Measurements from ENCODE around the gene NXN.
A peak's percentile ranks its signal among the peaks of the same experiment; 100 is the strongest.
"Not testable (repeated sequence)": the region's sequence is repeated elsewhere in the genome, so short reads cannot be mapped to it uniquely, and the experiment has no call there.

Gene NXN

DNA sequence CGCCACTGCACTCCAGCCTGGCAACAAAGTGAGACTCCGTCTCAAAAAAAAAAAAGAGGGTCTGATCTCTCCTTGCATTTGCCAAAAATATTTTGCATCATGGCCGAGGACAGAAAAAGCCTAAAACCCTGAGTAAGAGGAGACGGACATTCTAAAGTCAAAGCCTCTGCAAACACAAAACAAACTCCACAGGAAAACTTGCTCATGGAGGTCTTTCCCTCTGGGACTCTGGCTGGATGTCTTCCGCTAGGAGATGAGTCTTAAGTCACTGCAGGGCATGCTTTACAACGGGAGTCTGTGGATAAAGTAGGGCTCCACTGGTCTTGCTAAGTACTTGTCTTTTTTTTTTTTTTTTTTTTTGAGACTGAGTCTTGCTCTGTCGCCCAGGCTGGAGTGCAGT, 123.4 kb downstream of the NXN start:
- DNase-seq: no peak

DNA sequence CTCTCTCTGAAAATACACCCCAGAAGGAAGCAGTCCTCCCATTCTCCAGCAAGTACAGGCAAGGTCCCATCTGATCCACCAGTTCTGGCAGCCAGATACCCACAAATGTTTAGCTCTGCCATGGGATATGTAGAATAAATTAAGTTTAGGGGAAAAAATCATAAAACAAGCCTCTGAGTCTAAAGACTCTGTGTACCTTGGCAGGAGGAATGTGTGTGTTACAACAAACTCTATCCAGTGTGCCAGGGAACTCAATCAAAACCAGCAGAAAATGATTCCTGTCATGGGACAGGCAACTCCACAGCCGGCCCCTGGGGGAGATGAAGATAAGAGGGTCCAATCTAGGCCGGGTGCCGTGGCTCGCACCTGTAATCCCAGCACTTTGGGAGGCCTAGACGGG, 124.0 kb downstream of the NXN start:
- no peak for DNase-seq

DNA sequence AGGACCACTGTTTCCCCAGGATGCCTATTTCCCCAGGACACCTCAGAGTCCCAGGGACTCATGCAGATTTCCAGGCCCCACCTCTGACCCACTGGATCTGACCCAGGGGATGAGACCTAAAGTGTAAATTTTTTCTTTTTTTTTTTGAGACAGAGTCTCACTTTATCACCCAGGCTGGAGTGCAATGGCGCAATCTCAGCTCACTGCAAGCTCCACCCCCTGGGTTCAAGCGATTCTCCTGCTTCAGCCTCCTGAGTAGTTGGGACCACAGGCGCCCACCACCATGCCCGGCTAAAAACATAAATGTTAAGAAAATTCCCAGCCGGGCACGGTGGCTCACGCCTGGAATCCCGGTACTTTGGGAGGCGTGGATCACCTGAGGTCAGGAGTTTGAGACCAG, 126.7 kb downstream of the NXN start:
- not testable (repeated sequence) for DNase-seq

DNA sequence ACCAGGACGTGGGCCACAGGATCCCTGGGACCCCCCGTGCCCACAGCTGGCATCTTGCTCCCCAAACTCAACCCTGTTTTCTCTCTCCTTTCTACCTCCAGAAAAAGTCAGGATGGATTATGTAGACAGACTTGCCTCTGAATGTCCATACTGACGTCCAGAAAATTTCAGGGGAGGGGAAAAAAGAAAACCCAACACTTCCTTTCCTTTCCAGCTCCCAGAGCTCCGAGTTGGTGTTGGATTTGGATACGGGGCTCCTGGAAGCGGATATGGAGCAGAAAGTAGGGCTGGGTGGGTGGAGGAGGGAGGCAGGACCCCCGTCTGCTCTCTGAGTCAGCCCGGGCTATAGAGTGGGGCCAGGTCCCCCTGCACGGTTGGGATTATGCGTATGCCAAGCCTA, 127.2 kb downstream of the NXN start:
- DNase-seq: no peak

DNA sequence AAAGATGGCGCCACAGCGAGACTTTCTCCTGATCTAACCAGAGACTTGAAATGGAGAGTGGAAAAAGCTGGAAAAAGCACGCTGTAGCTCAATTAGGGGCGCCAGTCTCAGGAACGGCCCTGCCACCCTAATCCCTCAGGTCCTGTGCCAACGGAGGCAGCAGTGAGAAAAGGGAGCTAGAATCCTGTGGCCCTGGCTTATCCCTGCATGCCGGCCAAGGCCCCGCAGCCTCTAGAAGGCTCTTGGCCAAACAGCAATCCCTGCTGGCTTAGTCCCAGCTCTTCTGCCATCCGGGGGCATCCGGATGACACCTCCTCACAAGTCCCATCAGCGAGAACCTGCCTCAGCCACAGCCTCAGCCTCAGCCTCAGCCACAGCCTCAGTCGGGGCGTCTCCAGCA, 127.7 kb downstream of the NXN start:
- no peak for DNase-seq

DNA sequence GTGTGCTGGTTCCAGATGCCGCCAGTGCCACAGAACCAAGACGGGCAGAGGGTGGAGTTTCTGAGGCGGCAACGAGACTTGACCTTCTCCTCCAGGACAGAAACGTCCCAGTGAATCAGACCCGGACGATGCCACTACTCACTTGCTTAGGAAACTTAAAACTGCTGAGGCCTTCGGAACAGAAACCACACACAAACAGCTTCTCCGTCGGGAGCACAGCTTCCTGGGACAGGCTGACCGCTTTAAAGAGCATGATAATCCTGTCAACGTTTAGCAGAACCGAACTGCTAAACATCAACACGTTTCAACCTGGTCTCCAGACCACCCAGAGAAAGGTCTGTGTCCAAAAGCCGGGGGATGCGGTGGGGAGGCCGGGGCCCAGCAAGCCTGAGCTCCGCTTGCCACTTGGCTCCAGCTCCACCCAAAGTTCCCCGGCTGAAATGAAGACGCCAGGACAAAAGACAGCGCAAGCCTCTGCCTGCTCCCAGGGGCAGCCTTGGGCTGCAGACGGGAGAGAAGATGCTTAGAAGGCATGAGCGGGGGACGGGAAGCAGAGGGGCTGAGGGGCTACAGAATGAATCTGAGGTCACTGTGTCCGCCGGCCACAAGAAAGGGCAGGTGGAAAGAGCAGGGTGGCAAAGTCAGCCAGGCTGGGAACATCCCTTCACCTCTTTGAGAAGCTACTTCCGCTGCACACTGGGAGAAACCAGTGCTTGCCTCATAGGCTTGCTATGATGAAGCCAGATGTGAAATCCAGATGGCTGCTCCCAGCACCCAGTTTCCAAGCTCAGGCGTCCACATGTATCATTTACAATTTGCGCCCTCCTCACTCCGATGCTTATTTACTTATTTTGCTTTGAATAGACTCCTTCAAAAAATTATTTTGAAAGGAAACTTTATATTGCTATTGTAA, 128.5 kb downstream of the NXN start:
- DNase-seq: no peak

DNA sequence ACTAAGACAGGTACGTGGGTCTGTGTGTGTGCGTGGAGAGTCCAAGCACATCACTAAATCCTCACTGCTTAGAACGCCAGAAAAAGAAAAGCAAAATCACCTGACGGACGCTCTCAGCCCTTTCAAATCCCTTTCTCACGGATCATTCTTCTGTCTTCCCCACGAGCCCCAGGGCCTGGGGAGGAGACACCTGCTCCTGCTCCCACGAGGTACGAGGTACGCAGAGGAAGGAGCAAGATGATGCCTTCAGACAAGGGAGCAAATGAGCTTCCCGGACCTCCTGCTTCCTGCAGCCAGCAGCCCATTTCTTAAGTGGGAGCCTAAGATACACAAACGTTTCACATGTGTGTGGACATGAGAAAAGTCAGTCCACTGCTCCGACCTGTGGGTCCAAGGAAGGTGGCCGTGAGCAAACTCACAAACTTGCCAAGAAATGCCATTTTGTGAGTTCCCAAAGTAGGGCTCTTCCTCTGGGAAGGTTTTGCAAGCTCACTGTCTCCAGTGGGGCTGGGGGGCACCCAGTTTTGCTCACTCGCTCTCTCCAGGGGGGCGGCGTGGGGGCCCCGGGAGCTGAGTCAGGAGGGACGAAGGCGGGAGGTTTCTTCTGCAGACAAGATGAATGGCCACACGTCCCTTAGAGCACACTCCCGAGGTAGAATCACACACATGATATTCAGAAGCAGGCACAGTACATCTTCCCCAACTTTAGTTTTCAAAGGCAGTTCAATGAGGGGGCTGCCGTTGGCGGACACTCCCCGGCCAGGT, 129.3 kb downstream of the NXN start:
- DNase-seq: no peak

DNA sequence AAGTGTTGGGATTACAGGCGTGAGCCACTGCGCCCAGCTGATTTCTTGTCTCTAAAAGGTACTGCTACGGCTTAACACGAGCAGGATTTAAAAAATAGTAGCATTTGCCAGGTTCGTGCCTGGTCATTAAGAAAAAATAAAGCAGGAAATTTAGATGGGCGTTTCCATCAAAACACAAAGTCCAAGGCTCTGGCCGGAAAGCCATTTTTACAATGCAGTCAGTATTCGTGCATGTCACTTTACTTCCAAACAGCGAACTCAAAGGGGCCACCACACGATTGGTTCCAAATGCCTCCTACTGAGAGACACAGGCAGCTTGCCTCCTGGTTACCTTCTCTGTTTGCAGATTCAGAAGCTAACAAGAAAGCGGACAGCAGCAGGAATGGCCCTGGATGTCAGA, 131.2 kb downstream of the NXN start:
- no peak for DNase-seq

DNA sequence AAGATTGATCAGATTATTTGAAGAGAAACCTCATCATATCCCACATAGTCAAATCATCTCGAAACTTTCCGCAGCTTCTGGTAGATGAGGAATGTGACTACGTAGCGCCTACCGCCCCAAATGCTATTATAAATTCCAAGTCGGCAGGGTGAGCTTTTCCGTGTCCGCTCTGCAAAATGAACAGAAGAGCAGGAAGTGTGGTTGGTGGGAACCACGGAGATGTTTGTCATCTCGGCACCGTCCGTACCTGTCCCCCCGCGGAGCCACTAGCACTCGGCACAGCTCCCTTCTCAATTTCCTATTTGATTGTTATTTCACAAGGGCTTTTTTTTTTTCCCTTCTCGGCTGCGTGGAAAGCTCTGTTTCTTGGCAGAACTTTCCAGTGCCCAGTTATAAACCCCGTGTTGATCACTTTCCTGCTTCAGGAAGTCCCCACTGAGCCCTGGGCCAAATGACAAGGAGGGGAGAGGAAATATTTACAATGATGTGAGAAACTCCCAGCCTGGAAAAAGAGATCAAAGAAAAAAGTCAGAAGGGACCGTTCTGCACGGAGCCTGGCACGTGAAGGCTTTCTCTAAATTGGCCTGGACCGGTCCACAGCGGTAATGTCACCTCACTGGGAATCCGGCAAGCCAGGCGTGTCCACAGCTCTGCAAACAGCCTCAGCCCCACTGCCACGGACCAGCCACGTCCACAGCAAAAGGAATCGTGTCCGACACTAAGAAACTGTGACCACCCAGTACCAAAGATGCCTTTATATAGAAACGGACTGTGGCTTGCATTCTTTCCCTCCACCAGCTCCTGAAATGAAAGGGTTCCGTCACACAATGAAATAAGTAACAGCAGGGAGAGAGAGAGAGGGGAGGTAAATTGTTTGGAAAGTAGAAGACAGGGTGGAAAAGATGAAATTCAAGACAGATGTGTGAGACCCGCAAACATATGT, 132.4 kb downstream of the NXN start:
- peak; percentile 2 for DNase-seq

DNA sequence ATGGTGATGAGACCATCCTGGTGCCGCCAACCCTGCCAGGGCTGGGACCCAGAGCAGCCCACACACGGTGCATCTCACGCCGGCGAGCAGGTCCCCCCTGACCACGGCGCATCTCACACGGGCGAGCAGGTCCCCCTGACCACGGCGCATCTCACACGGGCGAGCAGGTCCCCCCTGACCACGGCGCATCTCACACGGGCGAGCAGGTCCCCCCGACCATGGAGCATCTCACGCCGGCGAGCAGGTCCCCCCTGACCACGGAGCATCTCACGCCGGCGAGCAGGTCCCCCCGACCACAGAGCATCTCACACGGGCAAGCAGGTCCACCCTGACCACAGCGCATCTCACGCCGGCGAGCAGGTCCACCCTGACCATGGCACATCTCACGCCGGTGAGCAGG, 138.3 kb downstream of the NXN start:
- peak; percentile 7 for DNase-seq

DNA sequence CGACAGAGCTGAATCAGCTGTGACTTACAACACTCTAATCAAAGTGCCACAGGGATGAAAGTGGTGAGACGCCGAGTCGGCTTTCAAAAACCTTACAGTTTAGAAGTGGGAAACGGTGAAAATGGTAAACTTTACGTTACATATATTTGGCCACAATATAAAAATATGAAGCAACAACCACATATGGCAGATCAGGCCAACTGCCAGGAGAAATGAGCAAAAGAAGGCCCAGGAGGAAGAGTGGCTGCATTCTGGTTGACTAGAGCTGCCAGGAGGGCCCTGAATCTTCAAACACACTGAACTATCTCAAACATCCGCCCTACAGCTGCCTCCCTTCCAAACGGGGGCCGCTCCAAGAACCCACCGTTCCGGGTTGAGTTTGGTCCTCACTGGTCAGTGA, 141.1 kb downstream of the NXN start:
- DNase-seq: no peak

DNA sequence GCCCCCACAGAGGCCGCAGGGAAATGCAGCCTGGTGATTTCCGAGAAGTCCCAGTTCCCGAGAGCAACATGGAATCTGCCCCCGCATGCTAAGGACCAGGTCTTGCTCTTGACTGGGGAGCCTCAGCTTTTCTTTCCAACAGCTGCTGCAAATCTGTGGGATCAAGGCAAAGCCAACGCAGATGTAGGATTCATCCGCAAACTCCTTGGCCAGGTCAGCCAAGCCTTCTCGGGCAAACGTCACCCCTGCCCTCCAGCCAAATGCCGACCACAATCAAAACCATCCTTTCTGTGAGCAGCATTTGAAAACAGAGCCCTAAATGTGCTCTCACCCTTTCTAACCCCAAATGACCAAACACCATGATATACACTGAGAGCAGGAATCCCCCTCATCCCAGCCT, 143.4 kb downstream of the NXN start:
- DNase-seq: no peak

DNA sequence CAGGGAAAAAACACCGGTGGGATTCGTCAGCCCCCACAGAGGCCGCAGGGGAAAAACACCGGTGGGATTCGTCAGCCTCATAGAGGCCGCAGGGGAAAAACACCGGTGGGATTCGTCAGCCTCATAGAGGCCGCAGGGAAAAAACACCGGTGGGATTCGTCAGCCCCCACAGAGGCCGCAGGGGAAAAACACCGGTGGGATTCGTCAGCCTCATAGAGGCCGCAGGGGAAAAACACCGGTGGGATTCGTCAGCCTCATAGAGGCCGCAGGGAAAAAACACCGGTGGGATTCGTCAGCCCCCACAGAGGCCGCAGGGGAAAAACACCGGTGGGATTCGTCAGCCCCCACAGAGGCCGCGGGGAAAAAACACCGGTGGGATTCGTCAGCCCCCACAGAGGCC, 143.9 kb downstream of the NXN start:
- not testable (repeated sequence) for DNase-seq

DNA sequence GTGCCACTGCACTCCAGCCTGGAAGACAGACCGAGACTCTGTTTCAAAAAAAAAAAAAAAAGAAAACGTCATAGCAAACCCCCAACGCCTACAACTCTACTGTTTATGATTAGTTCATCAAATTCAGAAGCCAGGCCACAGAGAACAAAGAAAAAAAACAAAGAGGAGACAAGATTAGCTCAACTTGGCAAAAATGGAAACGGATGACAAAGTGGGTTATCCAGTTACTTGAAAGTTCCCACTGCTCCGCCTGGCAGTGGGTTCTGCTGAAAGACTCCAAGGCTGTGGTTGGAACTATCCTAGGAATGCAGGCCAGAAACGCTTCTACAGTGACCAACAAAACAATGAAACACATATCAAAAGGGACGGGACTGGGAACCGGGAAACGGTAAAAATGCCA, 144.3 kb downstream of the NXN start:
- DNase-seq: no peak

DNA sequence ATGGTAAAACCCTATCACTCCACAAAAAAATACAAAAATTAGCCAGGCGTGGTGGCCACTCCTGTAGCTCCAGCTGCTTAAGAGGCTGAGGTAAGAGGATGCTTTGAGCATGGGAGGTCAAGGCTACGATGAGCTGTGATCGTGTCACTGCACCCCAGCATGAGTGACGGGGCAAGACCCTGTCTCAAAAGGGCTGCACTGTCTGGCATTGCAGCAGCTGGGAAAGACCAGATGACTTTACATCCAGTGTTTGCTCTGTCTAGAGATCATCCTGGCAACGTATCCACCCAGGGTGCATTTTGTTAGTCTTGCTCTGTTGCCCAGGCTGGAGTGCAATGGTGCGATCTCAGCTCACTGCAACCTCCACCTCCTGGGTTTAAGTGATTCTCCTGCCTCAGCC, 145.4 kb downstream of the NXN start:
- DNase-seq: no peak

DNA sequence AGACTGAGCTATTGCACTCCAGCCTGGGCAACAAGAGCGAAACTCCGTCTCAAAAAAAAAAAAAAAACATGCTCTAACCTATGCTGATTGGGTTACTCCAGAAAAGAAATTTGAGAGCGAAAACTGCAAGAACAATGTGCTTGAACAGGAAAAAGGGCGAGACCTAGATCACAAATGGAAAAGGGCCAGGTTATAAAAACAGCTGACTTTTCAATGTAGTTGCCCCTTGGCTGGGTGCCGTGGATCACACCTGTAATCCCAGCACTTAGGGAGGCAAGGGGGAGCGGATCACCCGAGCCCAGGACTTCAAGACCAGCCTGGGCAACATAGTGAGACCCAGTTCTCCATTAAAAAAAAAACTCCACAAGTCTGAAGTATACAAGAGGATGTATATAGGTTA, 148.6 kb downstream of the NXN start:
- DNase-seq: no peak

DNA sequence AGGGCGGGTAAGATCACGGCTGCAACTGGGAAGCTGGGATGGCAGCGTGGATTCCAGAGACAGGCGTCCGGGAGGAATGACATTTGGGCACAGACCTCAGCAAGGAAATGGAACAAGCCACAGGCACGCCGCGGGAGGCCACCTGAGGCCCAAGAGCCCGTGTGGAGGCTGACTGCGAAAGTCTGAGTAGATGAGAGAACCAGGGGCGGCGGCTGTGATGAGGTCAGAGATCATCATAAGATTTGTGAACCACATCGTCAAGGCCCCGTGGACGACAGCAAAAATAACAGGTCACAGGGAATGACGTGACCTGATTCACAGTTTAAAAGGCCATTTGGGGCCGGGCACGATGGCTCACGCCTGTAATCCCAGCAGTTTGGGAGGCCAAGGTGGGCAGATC, 149.2 kb downstream of the NXN start:
- no peak for DNase-seq

DNA sequence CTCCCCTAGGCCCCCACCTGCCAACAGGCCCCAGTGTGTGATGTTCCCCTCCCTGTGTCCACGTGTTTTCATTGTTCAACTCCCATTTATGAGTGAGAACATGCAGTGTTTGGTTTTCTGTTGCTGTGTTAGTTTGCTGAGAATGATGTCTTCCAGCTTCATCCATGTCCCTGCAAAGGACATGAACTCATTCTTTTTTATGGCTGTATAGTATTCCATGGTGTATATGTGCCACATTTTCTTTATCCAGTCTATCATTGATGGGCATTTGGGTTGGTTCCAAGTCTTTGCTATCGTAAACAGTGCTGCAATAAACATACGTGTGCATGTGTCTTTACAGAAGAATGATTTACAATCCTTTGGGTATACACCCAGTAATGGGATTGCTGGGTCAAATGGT, 150.0 kb downstream of the NXN start:
- DNase-seq: not testable (repeated sequence)

DNA sequence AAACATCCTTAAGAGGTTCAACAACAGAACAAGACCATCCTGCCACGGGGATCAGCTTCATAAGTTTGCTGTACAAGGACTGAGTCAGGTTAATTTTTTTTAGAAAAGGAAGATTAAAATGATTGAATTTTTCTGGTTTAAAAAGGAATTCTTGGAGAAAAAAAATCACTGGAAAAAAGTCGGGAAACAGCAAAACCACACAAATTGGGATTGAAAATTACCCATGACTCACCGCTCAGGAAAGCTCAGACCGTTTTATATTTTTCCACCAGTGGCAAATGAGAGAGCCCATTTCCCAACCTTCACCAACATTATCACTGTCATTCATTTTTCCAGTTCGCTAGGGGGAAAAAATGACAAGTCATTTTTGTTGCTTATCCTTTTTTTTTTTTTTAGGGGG, 150.8 kb downstream of the NXN start:
- DNase-seq: no peak

DNA sequence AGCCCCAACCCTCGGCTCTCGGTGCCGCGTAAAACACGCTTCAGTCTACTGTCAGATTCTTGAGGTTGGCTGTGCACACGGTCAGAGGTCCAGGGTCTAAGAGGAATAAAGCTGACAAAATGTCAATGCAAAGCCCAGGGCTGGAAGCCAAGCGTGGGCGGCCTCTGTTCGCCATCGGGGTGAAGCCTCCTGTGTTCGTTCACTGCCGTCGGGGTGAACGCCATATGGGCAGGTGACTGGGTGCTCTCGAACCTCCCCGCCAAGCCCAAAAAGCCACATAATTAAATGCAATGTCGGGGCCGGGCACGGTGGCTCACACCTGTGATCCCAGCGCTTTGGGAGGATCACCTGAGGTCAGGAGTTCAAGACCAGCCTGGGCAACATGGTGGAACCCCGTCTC, 152.8 kb downstream of the NXN start:
- no peak for DNase-seq

DNA sequence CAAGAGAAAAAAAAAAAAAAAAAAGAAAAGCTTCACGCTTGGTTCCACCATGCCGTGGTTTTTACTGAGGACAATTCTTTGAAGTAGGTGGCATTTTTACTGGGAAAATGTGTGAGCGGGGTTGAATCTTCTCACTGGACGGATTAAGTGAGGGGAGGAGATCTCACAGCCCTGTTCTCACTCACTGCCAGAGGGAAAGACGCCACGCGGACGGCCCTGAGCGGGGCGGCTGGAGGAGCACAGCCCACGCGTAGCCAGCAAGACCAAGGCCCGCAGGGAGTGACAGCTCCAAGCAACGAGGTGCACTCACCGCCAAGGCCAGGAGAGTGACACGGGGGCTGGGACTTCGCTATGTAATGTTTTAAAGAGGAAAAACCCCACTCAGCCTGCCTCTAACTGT, 154.4 kb downstream of the NXN start:
- DNase-seq: no peak

DNA sequence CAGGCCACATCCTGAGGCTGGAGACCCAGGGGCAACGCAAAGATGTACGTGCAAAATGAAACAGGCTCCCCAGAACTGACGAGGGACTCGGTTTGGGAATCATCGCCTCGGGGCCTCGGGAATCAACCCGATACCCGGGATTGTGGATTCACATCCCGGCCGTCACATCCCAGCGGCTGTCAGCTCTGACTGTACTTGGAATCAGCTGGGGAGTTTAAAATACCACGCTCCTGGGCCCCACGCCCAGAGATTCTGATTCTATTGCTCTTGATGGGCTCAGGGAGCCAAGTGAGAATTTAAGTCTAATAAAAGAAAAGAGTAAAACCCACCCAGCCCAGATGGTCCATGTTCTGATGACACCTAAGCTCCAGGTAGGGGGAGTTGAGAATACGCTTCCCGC, 155.2 kb downstream of the NXN start:
- DNase-seq: no peak

DNA sequence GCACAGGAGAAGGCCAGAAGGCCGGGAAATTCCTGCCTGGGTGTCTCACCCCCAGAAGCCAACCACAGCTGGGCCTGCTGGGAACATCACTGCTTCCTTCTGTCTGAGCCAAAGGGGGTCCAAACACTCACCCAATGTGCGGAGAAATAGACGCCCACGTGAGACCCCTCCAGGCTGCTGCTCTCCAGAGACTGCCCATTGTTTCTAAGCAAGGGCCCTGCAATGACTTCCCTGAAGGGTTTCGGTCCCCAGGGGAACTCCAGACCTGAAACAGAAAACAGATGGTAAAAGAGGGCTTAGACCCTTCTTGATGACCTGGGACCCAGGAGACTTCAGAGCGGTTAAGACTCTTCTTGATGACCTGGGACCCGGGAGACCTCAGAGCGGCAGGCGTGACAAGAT, 156.1 kb downstream of the NXN start:
- DNase-seq: no peak

All from CD4-positive, alpha-beta T cell treated with Interleukin-6 for 4 hours (primary cell).